Measurements from ENCODE around the gene TXNDC15.
A peak's percentile ranks its signal among the peaks of the same experiment; 100 is the strongest.
"Not testable (repeated sequence)": the region's sequence is repeated elsewhere in the genome, so short reads cannot be mapped to it uniquely, and the experiment has no call there.

TXNDC15 gene

GRCh38 chr5:134879456-134879855, 5.3 kb downstream of the TXNDC15 start:
- no peak for DNase-seq

- DNase-seq: not testable (repeated sequence)
Observed at GRCh38 chr5:134880937-134881336, 6.8 kb downstream of the TXNDC15 start.

DNA sequence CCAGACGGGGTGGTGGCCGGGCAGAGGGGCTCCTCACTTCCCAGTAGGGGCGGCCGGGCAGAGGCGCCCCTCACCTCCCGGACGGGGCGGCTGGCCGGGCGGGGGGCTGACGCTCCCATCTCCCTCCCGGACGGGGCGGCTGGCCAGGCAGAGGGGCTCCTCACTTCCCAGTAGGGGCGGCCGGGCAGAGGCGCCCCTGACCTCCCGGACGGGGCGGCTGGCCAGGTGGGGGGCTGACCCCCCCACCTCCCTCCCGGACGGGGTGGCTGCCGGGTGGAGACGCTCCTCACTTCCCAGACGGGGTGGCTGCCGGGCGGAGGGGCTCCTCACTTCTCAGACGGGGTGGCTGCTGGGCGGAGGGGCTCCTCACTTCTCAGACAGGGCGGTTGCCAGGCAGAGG, 7.5 kb downstream of the TXNDC15 start:
- not testable (repeated sequence) for DNase-seq

DNA sequence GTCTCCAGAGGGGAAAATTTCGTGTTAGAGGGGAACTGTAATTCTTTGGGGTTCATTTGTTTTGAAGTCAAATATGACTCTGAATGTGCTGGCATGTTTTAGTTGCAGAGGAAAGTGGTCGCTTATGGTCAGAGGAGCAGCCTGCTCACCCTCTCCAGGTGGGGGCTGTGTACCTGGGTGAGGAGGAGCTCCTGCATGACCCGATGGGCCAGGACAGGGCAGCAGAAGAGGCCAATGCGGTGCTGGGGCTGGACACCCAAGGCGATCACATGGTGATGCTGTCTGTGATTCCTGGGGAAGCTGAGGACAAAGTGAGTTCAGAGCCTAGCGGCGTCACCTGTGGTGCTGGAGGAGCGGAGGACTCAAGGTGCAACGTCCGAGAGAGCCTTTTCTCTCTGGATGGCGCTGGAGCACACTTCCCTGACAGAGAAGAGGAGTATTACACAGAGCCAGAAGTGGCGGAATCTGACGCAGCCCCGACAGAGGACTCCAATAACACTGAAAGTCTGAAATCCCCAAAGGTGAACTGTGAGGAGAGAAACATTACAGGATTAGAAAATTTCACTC, 13.5 kb downstream of the TXNDC15 start:
- DNase-seq: no peak

- no peak for DNase-seq
Observed at GRCh38 chr5:134889335-134889734, 15.2 kb downstream of the TXNDC15 start.

DNA sequence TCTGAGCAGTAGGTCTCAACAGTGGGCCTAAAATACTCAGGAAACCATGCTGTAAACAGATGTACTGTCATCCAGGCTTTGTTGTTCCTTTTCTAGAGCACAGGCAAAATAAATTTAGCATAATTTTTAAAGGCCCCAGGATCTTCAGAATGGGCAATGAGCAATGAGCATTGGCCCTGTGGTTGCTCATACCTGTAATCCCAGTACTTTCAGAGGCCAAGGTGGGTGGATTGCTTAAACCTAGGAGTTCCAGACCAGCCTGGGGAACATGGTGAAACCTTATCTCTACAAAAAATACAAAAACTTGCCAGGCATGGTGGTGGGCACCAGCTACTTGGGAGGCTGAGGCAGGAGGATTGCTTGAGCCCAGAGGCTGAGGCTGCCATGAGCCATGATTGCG, 17.3 kb downstream of the TXNDC15 start:
- no peak for DNase-seq

DNA sequence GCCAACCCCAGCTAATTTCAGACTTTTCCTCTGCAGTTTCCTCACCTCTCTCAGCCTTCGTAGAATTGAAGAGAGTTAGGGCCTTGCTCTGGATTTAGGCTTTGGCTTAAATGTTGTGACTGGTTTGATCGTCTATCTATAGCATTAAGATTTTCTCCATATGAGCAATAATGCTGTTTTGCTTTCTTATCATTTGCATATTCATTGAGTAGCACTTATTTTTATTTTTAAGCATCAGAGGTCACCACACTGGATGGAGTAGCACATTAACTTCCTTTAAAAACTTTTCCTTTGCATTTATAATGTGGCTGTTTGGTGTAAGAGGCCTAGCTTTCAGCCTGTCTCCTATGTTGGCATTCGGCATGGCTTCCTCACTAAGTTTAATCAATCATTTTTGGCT, 18.1 kb downstream of the TXNDC15 start:
- no peak for DNase-seq

DNA sequence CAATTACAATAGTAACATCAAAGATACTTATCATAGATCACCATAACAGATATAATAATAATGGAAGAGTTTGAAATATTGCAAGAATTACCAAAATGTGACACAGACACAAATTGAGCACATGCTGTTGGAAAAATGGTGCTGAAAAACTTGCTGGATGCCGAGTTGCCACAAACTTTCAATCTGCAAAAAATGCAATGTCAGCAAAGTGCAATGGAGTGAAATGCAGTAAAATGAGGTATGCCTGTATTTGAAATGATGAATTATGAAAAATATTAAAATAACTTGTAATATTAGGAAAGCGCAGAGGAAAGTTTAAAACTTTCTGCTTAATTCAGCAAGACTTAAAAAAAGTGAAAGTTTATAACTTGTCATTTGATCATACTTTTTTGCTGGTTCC, 18.8 kb downstream of the TXNDC15 start:
- no peak for DNase-seq

GRCh38 chr5:134893748-134894505, 19.8 kb downstream of the TXNDC15 start:
- no peak for DNase-seq

DNA sequence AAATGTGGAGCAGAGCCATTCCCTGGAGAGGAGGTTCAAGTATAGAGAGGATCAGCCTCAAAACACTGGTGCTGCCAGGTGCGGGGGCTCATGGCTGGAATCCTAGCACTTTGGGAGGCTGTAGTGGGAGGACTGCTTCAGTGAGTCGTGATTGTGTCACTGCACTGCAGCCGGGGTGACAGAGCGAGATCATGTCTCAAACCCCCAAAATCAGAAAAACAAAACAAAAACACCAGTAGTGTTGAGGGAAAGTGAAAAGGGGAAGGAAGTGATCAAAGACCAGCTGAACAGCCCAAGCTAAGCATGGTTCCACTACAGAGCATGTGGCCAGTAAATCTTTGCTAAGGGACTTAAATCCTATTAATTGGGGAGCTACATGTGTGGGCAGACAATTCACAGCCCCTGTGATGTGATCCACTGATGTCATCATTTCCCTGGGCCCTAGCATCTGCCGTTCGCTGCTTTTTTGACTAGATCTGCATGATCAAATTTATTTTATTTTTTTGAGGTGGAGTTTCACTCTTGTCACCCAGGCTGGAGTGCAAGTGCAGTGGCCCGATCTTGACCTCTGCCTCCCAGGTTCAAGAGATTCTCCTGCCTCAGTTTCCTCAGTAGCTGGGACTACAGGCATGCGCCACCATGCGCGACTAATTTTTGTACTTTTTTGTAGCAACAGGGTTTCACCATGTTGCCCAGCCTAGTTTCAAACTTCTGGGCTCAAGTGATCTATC, 28.1 kb downstream of the TXNDC15 start:
- no peak for DNase-seq

- peak; percentile 90 for DNase-seq
Observed at GRCh38 chr5:134904610-134905245, 30.6 kb downstream of the TXNDC15 start, which contains the start of gene PCBD2. PCBD2 (plus strand) TSS chr5:134905131; CDS start chr5:134905140, 9 bp downstream.

DNA sequence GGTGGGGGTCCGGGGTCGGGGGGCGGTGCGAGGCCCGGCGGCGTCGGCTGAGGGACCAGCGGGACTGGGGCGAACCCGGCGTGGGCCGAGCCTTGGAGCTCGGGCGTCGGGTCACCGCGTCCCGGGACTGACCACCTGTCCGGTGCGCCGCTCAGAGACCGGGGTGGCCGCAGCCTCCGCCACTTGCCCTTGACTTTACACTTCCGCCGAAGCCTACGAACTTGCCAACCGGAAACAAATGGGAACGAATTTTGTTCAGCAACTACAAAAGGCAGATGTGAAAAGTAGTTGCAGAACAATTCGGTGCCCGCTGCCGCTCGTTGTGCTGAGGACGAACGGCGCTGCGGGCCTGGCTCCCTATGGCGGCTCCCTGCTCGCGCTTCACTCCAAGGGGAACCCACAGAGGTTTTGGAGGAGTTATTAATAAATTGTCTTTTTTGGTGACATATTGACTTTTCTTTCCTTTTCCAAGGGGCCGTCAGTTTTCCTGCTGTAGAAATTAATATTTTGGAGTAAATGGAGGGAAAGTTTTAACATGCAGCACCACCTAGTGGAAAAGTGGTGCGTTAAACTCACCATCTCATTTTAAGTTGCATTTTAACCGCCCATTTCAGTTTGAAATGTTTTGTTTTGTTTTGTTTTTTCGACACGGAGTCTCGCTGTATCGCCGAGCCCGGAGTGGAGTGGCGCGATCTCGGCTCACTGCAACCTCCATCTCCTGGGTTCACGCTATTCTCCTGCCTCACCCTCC, 31.2 kb downstream of the TXNDC15 start:
- DNase-seq: peak; percentile 49

DNA sequence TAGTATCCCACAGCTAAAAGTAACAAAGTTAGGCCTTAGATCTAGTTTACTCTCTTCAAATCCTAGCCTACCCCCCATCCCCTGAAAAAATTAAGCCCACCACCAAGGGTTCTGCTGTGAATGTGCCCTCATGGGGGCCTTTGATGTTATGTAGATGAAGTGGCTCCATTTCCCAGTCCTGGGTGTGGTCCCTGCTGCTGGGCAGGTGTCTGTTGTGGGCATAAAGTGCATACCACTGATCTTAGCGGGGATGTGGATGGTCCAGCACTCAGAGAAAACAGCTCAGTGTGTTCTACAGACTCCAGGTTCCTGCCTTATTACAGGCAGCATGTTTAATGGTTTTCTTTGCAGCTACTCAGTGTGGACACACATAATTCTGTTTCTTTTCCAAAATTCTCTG, 32.6 kb downstream of the TXNDC15 start:
- no peak for DNase-seq

GRCh38 chr5:134910752-134911151, 36.6 kb downstream of the TXNDC15 start:
- DNase-seq: not testable (repeated sequence)

DNA sequence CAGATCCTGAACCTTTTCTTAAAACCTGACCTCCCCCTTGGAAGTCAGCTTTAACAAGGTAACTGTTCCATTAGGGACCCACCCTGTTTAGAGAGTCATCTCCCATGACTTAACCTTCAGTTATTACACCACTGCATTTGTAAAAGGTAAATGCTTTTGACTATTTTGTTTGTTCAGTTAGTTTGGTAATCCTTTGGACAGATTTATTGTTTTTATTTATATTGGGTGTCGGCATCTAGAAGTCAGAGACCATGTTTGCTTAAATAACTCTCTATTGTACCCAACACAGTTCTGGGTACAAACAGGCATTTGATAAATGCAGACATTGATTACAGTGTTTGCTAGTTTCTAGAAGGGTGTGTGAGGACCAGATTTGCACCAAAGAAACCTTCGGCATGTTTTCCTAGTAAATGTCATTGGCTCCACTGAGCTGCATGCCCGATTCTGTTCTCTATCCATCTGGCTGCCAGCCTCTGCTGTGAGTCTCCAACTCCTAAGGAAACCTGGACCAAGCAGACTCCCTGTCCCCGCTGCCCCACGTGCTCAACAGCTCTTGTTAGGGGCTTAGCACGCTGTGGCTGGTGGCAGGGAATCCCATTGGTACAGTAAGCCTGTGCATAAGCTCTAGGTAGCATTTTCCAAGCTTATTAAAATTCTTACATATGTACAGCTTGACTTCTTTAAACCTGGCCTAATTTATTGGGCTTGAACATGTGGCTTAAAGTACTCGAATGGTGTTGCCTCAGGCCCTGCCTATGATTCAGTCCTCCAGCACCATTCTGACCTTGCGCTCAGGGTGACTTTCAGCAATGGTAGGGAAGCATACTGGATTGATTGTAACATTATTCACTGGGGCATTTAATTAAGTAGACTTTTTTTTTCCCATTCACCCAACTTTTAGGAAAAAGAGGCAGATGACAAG, 37.4 kb downstream of the TXNDC15 start:
- no peak for DNase-seq

DNA sequence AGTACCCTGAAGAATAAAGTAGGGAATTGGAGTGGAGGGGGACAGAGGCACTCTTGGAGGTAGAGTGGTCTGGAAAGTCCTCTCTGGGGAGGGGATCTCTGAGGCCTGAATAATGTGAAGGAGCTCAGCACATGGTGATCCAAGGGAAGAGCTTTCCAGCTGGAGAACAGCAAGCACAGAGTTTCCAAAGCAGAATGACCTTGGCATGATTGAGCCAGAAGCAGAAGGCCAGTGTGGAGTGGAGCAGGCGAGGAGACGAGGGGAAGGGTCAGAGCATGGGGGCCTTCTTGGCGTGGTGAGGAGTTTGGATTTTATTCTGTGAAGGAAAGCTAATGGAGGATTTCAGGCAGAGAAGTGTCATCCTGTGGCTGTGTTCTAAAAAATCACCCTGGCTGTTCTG, 39.1 kb downstream of the TXNDC15 start:
- no peak for DNase-seq

DNA sequence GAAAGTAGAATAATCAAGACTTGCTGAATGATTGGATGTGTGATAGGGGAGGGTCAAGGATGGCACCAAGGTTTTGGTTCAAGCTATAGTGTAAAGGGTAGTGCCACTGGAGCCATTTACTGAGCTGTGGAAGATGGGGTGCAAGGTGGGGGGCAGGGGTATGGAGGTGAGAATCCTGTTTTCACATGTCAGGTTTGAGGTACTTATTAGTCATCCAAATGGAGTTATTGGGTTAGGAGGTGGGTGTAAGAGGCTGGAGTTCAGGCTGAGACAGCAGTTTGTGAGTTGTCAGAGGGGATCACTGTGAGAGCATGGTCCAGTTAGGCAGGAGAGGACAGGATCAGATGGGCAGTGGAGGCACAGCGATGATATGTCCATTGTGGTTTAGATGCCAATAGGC, 39.6 kb downstream of the TXNDC15 start:
- DNase-seq: no peak

DNA sequence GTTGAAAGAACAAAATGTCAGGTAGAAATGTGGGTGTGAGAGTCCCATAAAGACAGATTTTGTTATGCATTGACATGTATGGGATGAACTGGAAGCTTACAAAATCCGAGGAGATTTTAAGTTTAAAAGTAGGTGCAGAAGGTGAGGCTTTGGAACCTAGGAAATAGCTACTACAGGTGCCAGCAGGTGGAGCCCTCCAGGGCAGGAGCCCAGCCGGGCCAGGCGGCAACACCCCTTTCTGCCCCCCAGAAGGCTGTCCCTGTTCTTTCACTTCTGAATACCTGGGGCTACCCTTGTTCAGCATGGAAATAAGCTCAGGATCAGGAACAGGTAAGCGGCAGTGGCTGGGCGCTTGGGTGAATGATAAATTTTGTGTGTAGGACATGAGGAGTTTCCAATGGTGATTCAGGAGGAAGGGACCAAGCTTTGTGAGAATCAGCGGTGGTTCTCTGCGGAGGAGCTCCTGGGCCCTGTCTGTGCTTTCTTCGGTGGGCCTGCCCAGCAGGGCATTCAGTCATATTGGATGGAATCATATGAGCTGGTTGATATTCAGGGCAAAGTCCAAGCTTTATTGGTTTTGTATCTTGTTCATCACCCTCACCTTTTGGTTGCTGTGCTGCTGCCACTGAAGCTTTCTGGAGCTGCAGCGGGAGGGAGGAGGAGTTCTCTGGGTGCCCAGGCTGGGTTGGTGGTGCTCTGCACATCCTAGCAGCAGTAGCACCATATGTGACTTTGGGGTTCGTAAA, 43.1 kb downstream of the TXNDC15 start:
- DNase-seq: no peak

DNA sequence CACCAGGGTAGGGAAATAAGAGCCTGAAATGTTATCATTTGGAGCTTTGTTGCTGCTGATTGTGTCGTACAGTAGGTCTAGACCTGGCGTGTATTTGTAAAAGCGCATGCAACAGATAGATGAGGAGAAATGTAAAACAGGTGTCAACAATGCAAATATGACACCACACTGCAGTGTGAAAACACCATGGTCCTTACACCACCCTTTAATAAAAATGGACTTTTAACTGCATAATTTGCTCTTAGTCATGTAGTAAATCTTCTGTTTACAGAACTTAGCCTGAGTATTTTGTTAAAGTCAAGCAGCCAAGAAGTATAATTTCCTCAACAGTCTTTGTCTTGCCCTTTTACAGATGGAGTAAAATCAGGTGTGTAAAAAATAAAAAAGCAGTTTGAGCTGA, 44.7 kb downstream of the TXNDC15 start:
- no peak for DNase-seq

- DNase-seq: no peak
Observed at GRCh38 chr5:134920848-134921575, 46.8 kb downstream of the TXNDC15 start.
